ENCODE data around the gene CACNA1S. TPM values are rescaled to one million over a fixed set of nuclear protein-coding genes. Genes with fewer than 3 reads are reported as not detected.

CACNA1S gene
- total RNA-seq, 1 donor from 2014 or later: not detected

DNA sequence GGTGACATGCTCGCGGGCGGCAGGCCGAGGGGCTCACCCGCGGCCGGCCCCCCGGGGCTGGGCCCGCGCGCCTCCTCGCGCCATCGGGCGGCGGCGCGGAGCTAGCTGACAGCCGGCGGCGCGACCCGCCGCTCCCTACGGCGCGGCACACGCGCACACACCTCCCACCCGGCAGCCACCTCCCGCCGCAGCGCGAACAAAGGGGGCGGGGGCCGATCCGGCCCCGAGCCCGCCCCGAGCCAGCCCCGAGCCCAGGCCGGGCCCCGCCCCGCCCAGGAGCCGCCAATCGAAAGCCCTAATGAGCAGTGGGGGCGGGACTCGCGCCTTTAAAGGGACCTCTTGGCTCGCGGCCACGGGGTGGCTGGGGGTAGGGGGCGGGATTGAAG is 88.7 kb downstream of the CACNA1S start, which contains the start of gene KIF21B:
Gene KIF21B (minus strand): TSS at position 198 of the 386 bp plus-strand sequence. CDS start 331 bp downstream, outside the sequence.
- Mint-ChIP-seq H3K9me3 (no peaks in the 10 kb centered on the region), H3K4me3 (peak within 1 kb of the TSS; percentile 100), H3K27ac (peak within 1 kb of the TSS; percentile 99), H3K4me1 (ENCODE audit: low read depth) (peaks cover 79% of the 10 kb centered on the region), H3K27me3 (ENCODE audit: insufficient read depth) (no peaks in the 10 kb centered on the region), H3K36me3 (ENCODE audit: low read depth) (peaks cover 14% of the 10 kb centered on the region)
- DNase-seq (ENCODE audit: low spot score): peak; percentile 92
- intact Hi-C loops (cut with micrococcal nuclease): loop anchor here (1.0 to 10.0 kb wide), 5 partner anchors 8 to 1141 kb away; partner anchors contain the start of genes PTPN7 and TIMM17A

DNA sequence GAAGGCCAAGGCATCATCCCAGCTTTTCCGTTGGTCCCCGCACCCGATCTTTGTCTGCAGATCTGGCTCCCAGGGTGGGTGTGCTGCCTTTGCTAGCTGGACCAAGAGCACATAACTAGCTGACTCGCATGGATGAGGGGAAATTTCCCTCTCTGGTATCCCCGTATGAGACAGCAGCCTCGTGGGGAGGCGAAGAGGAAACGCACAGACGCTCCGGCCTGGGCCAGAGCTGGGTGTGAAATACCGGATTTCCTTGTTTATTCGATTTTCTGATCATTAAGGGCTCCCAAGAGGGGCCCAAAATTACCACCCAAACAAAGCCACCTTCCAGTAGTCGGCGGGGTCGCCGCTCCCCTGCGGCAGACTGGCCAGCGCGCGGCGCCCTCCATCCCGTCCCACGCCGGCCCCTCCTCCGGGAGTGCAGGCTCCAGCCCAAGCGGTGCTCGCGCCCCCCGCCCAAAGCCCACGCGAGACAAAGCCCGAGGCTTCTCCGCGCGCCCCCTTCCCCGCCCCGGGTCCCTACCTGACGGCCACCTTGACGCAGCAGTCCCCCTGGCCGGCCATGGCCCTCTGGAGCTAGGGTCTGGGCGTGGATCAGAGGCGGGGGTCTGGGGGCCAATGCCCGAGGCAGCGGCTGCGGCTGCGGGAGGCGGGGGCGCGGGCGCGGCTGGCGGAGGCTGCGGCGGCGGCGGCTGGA is 89.3 kb downstream of the CACNA1S start:
- Mint-ChIP-seq H3K9me3 (no peaks in the 10 kb centered on the region), H3K27me3 (ENCODE audit: insufficient read depth) (no peaks in the 10 kb centered on the region), H3K36me3 (ENCODE audit: low read depth) (peaks cover 14% of the 10 kb centered on the region), H3K4me1 (ENCODE audit: low read depth) (peaks cover 83% of the 10 kb centered on the region), H3K27ac (peak overlapping the region; percentile 99), H3K4me3 (peak overlapping the region; percentile 100)
- intact Hi-C loops (cut with micrococcal nuclease): loop anchor here (1.0 to 10.0 kb wide), 6 partner anchors 8 to 1142 kb away; partner anchors contain the start of genes PTPN7, TIMM17A and TMEM9
- DNase-seq (ENCODE audit: low spot score): no peak

DNA sequence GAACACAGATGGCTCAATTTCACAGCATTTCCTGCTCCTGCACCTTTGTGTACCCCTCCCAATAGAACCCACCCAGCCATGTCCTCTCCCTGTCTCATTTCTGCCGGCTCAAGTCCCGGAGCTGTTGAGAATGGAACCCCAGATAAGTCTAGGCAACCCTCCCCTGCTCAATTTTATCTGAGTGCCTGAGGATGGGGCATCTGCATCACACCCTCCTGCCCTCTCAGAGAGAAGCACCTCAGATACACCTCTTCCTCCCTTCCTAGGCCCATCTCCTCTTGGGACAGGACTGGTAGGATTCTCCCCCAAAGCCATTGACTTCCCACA is 89.8 kb downstream of the CACNA1S start:
- Mint-ChIP-seq H3K27me3 (ENCODE audit: insufficient read depth) (no peaks in the 10 kb centered on the region), H3K27ac (peak overlapping the region; percentile 99), H3K9me3 (no peaks in the 10 kb centered on the region), H3K36me3 (ENCODE audit: low read depth) (peaks cover 14% of the 10 kb centered on the region), H3K4me1 (ENCODE audit: low read depth) (peaks cover 84% of the 10 kb centered on the region), H3K4me3 (peak overlapping the region; percentile 100)
- intact Hi-C loops (cut with micrococcal nuclease): loop anchor here (1.0 to 10.0 kb wide), 3 partner anchors 132 to 1142 kb away; partner anchors contain the start of genes PTPN7, TIMM17A and TMEM9
- no peak for DNase-seq (ENCODE audit: low spot score)

DNA sequence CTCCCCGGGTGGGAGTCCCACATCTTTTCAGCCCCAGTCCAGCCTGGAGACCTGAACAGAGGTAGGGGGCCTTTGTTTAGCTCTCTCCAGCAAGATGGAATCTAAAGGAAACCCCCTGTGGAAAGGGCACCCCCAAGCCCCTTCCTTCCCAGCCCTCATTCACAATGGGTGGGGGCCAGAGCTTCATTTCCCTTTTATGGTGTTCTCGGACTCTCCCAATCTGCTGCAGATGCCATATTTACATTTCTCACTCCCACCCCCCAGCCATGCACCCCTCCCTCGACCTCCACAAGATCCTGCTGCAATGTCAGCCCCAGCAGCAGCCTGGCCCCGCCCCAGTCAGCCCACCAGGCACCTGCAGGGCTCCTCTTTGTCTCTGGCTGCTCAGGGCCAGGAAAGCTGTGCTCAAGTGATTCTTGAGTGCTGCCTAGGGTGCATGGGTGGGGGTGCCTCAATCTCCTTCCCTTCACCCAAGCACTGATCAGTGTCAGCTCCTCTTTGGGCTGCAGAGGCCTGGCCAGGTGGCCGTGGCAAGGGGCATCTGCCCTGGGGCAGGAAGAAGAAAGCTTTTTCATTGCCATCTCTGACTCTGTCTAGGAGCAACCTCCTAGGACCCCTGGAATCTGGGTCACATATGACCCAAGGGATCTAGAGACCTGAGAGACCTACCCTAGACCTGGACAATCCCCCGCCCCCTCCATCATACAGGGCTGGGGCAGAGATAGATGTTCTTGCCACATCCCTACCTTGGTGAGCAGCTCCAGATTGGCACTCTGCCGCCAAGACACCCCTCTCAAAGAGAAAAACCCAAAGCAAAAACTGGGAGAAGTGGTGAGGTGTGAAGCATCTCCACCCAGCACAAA is 90.4 kb downstream of the CACNA1S start:
- intact Hi-C loops (cut with micrococcal nuclease): loop anchor here (1.0 to 10.0 kb wide), 3 partner anchors 132 to 1143 kb away; partner anchors contain the start of genes PTPN7, TIMM17A and TMEM9
- Mint-ChIP-seq H3K36me3 (ENCODE audit: low read depth) (peaks cover 14% of the 10 kb centered on the region), H3K4me3 (peak overlapping the region; percentile 100), H3K9me3 (no peaks in the 10 kb centered on the region), H3K4me1 (ENCODE audit: low read depth) (peaks cover 86% of the 10 kb centered on the region), H3K27me3 (ENCODE audit: insufficient read depth) (no peaks in the 10 kb centered on the region), H3K27ac (peak overlapping the region; percentile 99)
- no peak for DNase-seq (ENCODE audit: low spot score)

DNA sequence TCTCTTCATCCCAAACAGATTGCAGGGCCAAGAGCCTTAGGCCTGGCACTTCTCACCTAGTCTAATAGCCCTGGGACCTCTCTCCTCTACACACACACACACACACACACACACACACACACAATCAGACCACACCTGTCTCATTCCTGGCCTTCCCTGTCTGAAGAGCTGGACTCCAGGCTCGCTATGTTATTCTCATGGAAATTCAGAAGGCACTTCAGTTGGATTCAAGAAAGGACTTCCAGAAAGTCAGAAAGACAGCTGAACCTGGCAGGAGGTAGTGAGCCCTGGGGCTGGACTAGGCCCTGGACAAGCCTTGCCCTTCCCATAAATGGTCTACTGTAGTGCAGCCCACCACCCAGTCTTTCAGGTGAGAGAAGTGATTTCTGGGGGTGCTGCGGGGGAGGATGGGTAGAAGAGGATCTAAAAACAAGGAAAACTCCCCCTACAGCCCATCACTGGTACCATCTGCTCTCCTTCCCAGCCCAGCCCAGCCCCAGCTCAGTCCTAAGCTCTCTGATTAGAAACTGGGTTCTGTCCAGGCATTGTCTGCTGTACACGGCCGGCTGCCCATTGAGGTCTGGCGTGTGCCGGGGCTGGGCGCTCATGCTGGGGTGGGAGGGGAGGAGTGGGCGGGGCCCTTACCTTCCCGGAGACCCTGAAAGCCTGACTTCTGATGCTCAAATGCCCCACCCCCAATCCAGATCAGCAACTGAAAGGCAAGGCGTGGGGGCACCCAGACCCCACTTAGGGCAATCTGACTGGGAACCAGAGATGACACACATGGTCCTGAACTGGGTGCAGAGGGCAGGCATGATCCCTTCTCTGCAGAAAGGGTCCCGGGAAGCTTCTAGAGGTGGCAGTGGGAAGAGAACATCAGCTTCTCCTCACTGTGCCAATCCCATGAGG is 91.3 kb downstream of the CACNA1S start:
- no peaks in the 10 kb centered on the region for H3K9me3 Mint-ChIP-seq
- intact Hi-C loops (cut with micrococcal nuclease): loop anchor here (10.0 kb wide), 2 partner anchors 934 to 1144 kb away; partner anchors contain the start of genes PTPN7 and TIMM17A
- H3K4me1 Mint-ChIP-seq (ENCODE audit: low read depth): peaks cover 86% of the 10 kb centered on the region
- H3K4me3 Mint-ChIP-seq: peak overlapping the region; percentile 100
- DNase-seq (ENCODE audit: low spot score): no peak
- no peaks in the 10 kb centered on the region for H3K27me3 Mint-ChIP-seq (ENCODE audit: insufficient read depth)
- H3K27ac Mint-ChIP-seq: peak overlapping the region; percentile 99
- H3K36me3 Mint-ChIP-seq (ENCODE audit: low read depth): peaks cover 14% of the 10 kb centered on the region

DNA sequence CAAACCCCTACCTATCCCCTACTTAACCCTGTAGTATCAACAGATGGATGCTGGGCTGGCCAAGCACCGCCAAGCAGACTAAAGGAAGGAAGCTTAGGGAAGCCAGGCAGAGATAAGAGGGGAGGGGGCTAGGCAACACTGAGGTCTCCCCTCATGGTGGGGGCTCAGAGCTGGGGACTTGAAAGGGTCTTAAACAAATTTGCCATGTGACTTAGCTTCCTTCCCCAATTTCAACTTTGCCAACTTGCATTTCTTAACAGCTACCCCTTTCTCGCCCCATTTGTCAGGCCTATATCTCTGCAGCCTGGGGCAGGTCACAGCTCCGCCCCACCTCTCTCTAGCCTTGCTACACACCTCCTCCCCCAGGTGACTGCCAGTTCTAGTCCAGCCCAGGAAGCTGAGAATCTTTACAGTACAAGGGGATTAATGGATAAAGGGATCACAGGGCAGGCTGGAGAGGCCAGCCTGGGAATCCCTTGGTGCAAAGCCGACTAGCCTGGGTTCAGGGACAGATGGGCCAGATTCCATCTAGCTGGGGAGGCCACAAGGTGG is 92.1 kb downstream of the CACNA1S start:
- H3K4me3 Mint-ChIP-seq: peak overlapping the region; percentile 100
- H3K27ac Mint-ChIP-seq: peak overlapping the region; percentile 99
- H3K4me1 Mint-ChIP-seq (ENCODE audit: low read depth): peaks cover 86% of the 10 kb centered on the region
- H3K27me3 Mint-ChIP-seq (ENCODE audit: insufficient read depth): no peaks in the 10 kb centered on the region
- peaks cover 14% of the 10 kb centered on the region for H3K36me3 Mint-ChIP-seq (ENCODE audit: low read depth)
- intact Hi-C loops (cut with micrococcal nuclease): loop anchor here (10.0 kb wide), 2 partner anchors 935 to 1145 kb away; partner anchors contain the start of genes PTPN7 and TIMM17A
- DNase-seq (ENCODE audit: low spot score): no peak
- H3K9me3 Mint-ChIP-seq: no peaks in the 10 kb centered on the region

DNA sequence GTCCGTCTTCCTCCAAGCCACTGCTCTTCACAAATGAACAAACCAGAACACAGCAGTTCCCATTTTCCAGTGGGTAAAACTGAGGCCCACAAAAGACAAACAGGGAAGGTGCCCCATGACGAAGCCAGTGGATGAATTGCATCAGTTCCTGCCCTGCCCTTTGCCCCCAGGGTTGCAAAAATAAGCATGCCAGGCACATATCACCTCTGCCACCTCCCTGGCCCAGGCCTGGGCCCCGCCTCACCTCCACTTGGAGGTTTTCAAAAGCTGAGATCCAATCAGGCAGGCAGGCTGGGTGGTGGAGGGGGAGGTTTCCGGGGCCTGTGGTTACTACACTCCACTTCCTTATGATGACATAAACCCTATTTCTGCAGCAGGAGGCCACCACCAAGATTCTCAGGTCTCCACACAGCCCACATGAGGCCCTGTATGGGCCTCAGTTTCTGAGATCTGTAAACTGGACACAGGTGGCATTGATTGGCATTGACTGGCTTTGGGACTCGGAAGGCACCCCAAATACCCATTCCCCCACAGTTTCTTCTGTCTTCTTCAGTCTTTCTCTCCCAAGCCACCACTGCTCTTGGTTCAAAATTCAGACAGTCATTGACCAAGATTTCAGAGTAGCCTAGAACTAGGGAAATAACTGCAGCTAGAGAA is 92.8 kb downstream of the CACNA1S start:
- H3K27ac Mint-ChIP-seq: peak overlapping the region; percentile 99
- DNase-seq (ENCODE audit: low spot score): peak; percentile 87
- H3K4me3 Mint-ChIP-seq: peak overlapping the region; percentile 100
- H3K36me3 Mint-ChIP-seq (ENCODE audit: low read depth): peaks cover 14% of the 10 kb centered on the region
- no peaks in the 10 kb centered on the region for H3K9me3 Mint-ChIP-seq
- peaks cover 86% of the 10 kb centered on the region for H3K4me1 Mint-ChIP-seq (ENCODE audit: low read depth)
- no peaks in the 10 kb centered on the region for H3K27me3 Mint-ChIP-seq (ENCODE audit: insufficient read depth)
- intact Hi-C loops (cut with micrococcal nuclease): loop anchor here (1.0 to 5.0 kb wide), 5 partner anchors 33 to 867 kb away; partner anchors contain the start of gene KIF14

DNA sequence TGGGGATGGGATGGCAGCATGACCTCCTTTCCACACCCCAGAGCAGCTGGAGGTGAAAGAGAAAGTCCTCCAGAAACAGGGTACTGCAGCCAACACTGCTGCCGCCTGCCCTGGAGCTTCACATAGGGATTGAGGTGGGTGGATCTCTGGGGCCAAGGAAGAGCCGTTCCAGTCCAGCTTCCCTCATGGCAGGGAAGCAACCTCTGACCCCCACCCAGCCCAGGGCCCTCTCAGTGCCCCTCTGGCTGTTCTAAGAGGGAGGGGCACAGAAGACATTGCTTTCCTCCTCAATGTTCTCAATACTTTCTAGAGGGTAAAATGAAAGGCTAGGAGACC is 94.4 kb downstream of the CACNA1S start:
- intact Hi-C loops (cut with micrococcal nuclease): loop anchor here (2.0 to 5.0 kb wide), 4 partner anchors 35 to 865 kb away; partner anchors contain the start of gene KIF14
- no peak for DNase-seq (ENCODE audit: low spot score)
- Mint-ChIP-seq H3K4me1 (ENCODE audit: low read depth) (peaks cover 92% of the 10 kb centered on the region), H3K27ac (peak overlapping the region; percentile 99), H3K36me3 (ENCODE audit: low read depth) (peaks cover 14% of the 10 kb centered on the region), H3K4me3 (peak overlapping the region; percentile 61), H3K9me3 (no peaks in the 10 kb centered on the region), H3K27me3 (ENCODE audit: insufficient read depth) (no peaks in the 10 kb centered on the region)

DNA sequence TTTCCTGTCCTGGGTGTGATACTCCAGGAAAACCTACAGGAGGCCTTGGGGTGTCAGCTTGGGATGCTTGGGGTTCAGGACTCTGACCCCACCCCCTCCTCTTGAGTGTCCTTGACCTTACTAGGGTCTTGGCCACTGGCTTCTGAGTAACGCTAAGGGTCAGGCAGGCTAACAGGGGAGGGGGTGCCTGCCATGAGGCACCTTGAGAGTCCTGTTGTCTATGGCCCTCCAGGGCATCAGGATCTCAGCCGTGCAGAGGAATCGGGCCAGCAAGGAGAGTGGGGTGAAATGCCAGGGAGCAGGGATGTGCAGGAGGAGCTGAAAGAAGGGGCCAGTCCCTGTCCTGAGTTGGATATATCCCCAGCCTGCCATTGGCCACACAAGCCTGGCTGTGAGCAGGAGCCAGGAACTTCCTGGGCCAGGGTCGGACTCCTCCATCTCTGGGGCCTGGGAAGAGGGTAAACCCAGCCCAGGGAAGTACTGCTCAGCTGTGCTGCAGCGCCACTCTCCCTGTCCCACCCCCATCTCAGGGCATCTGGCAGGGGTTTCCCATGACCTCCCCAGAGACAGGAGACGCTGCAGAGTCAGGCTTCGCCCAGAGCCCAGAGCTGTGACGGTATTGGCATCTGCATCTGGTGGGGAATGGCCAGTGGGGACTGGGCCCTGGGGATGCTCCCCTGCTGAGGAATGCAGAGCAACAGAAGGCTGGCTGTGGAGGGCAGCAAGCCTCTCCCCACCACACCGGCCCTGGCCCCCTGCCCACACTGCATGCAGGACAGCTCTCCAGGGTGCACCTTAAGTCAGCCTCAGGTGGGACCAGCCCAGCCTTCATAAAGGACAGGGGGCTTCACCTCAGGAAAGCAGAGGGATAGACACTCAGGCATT is 95.0 kb downstream of the CACNA1S start:
- peak overlapping the region; percentile 99 for H3K27ac Mint-ChIP-seq
- intact Hi-C loops (cut with micrococcal nuclease): loop anchor here (5.0 kb wide), 2 partner anchors 35 to 865 kb away; no protein-coding TSS in a partner anchor
- H3K9me3 Mint-ChIP-seq: no peaks in the 10 kb centered on the region
- no peak for DNase-seq (ENCODE audit: low spot score)
- peaks cover 92% of the 10 kb centered on the region for H3K4me1 Mint-ChIP-seq (ENCODE audit: low read depth)
- peaks cover 8% of the 10 kb centered on the region for H3K36me3 Mint-ChIP-seq (ENCODE audit: low read depth)
- no peaks in the 10 kb centered on the region for H3K27me3 Mint-ChIP-seq (ENCODE audit: insufficient read depth)
- peak overlapping the region; percentile 42 for H3K4me3 Mint-ChIP-seq

DNA sequence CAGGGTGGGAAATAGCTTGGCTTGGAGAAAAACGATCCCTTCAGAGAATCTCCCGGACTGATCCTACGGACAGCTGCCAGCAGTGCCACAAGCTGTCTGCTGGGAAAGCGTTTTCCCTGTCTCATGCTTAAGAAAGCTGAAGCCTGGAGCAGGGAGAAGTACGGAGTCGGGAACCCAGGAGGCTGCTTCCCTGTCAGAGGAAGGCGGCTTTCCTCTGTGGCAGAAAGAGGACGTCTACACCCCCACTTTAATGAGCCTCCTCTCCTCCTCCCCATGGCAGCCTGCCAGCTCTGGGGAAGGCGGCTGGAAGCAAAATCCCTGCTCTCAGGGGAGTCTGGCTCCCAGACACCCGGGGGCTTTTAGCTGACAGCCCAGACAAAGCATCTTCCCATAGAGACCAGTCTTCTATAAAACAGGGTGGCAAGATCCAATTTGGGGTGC is 96.0 kb downstream of the CACNA1S start:
- Mint-ChIP-seq H3K27ac (peak overlapping the region; percentile 99), H3K27me3 (ENCODE audit: insufficient read depth) (no peaks in the 10 kb centered on the region), H3K36me3 (ENCODE audit: low read depth) (peaks cover 6% of the 10 kb centered on the region), H3K9me3 (no peaks in the 10 kb centered on the region), H3K4me3 (peak overlapping the region; percentile 57), H3K4me1 (ENCODE audit: low read depth) (peaks cover 94% of the 10 kb centered on the region)
- intact Hi-C loops (cut with micrococcal nuclease): loop anchor here (5.0 kb wide), 2 partner anchors 36 to 864 kb away; no protein-coding TSS in a partner anchor
- no peak for DNase-seq (ENCODE audit: low spot score)

Measured in activated T-helper 1 cell treated with anti-CD3 and anti-CD28 coated beads, Interleukin-12 subunit alpha, Interleukin-12 subunit beta, Interleukin-2, Interleukin-4 antibody, amounts not matched to agents 30 ng/mL and 10 ng/mL and 1 ng/mL, durations not matched to agents 14 hours and 24 hours and 36 hours (primary cell).